Measurements from ENCODE around the gene TMC8.

Gene TMC8

GRCh38 chr17:78180083-78180482, 49.5 kb downstream of the TMC8 start:
- DNase-seq (ENCODE audit: low read depth, low spot score) = no peak

GRCh38 chr17:78180508-78180907, 49.9 kb downstream of the TMC8 start:
- no peak for DNase-seq (ENCODE audit: low read depth, low spot score)

DNA sequence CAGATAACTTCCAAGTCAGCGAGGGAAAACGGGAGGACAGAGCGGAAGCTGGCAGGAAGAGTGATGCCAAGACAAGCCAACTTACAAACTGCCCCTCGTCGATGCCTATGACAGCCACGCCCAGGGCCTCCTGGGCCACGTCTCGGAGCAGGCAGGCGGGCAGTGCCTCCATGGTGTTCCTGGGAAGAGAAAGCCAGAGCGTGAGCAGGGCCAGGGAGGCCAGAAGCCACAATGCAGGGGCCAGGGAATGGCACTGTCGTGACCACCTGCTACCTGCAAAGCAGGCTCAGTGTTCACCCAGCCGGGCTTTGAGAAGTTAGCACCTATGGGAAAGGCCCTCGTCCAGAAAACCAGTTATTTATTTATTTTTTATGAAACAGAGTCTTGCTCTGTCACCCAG, 51.9 kb downstream of the TMC8 start:
- no peak for DNase-seq (ENCODE audit: low read depth, low spot score)

GRCh38 chr17:78183916-78184315, 53.3 kb downstream of the TMC8 start:
- DNase-seq (ENCODE audit: low read depth, low spot score) = no peak

DNA sequence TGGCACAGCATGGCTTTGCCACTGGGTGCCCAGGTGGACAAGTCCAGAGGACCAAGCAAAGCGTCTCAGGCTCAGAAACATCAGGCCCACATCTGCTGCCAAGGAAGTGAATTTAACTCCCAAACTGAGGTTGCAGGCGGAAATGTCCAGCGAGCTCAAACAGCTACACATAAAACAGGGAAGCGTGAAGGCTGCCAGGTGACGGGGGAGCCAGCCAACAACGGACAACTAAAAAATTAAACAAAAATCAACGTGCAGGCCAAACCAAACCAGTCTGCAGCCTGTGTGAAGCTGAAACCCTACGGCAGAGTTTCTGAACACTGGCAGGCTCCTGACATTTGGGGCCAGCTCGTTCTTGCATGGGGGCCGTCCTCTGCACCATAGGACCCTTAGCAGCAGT, 53.8 kb downstream of the TMC8 start:
- DNase-seq (ENCODE audit: low read depth, low spot score) = no peak

GRCh38 chr17:78184868-78185267, 54.3 kb downstream of the TMC8 start:
- no peak for DNase-seq (ENCODE audit: low read depth, low spot score)

DNA sequence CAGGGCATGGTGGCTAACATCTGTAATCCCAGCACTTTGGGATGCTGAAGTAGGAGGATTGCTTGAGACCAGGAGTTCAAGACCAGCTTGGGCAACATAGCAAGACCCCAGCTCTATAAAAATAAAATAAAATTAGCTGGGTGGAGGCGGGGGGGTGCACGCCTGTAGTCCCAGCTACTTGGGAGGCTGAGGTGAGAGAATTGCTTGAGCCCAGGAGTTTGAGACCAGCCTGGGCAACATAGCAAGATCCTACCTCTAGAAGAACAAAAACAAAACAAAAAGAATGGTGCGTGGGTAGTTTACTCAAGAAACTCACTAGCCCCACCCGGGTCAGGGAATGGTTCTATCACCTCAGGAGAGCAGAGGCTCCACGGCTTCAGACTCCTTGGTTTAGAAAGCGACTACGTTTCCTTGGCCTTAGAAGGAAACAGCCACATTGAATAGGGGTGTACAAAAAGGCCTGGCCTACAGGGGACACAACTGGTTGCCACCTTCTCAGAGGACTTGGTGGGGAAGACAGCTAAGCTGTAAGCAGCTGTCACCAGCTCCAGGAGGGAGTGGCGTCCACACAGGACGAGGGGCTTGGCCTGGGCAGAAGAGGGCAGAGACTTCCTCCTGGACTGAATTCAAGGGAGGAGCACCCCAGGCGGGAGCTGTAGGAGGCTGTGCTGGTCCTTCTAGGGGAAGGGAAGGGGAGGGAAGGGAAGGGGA, 55.6 kb downstream of the TMC8 start:
- DNase-seq (ENCODE audit: low read depth, low spot score) = no peak

- peak; percentile 95 for DNase-seq (ENCODE audit: low read depth, low spot score)
Observed at GRCh38 chr17:78186692-78187595, 56.4 kb downstream of the TMC8 start, which contains the start of the genes AFMID and TK1. Gene AFMID, plus strand, starts transcription at chr17:78187362. Its CDS starts 9 bp downstream, at chr17:78187371. Gene TK1, minus strand, starts transcription at chr17:78187052. Its CDS starts 58 bp downstream, at chr17:78186994.

All from smooth muscle cell of the brain vasculature (primary cell).